ENCODE measurements around the gene MYH13.
"Not testable (repeated sequence)": the region's sequence is repeated elsewhere in the genome, so short reads cannot be mapped to it uniquely, and the experiment has no call there.

MYH13 gene

DNA sequence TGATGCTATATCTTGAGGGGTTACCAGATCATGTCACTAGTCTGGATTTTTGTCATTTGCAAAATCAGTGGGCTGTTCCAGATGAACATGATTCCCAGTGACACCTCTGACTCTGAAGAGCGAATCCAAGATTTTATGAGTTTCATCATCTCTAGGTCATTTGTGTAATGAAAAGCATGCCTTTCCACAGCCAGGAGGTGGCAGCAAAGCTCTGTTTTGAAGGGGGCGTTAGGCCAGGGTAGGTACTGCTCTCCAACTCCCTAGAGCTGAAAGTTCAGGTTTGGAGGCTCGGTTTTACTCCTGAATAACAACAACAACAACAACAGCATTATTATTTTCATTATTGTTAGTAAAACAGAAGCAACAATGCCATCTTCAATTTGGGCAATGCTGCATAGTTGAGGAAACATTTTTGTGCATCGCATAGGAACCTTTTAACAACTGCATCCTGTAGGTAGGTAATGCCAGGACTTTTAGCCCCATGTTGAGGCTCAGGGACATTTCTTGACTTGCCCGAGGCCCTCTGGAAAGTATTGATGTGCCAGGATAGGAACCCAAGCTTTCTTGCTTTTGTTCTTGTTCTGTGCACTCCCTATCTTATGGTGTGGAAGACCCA lies 77.0 kb downstream of the MYH13 start:
- no peak for DNase-seq

DNA sequence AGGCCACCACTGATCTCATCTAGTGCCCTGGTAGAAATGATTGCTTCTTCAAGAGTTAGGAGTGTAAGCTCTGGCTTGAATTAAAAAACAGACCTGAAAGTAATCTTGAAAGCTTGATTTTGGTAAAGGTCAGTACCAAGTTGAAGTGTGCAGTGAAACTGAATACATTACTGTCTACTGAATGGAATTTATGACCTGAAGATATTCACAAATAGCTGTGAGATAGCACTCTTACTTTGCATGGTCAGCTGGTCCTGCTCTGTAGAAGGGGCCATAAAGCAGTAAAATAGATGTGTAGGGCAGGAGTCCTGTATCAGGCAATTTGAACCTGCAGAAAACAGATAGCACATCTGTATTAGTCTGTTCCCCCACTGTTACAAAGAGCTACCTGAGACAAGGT lies 78.6 kb downstream of the MYH13 start:
- no peak for DNase-seq

DNA sequence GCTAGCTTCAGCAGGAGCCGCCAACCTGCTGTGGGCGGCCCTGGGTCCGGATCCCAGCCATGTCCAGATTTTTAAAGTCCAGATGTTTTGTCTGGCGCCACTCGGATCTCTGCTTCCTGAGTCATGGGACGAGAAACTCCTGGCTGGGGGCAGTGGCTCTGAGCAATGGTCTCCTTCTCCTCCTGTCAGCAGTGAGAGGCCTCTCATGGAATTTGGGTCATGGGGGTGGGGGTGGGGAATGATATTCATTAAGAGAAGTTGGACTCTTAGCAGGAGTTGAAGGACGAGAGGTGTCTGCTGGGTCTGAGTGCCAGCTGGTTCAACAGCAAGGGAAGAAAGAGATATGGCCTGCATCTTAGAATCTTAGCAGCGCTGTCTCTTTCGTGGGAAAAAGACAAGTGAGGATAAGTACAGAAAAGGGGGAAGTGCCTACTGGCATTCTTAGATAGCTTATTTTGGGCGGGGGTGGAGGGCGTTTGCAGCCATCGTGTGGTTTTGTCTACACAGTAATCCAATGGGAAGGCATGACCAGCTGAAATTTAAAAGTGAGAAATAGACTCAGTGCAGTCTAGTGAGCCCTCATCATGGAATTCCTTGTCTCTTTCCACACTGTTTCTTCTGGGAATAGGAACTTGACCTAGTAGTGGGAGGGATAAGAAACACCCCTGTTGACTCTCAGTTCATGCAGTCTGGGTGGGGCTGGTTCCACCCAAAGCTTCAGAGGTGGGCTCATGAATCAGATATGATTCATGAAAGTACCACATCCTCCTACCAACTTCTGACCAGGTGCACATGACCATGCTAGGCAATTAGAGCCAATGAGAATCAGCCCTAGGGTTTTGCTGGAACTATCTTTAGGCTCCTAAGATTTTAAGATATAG lies 80.5 kb downstream of the MYH13 start:
- DNase-seq, result no peak

GRCh38 chr17:10291576-10291975 lies 81.2 kb downstream of the MYH13 start:
- DNase-seq, result not testable (repeated sequence)

GRCh38 chr17:10290041-10290440 lies 82.8 kb downstream of the MYH13 start:
- no peak for DNase-seq

GRCh38 chr17:10286324-10286723 lies 86.5 kb downstream of the MYH13 start:
- DNase-seq, result no peak

DNA sequence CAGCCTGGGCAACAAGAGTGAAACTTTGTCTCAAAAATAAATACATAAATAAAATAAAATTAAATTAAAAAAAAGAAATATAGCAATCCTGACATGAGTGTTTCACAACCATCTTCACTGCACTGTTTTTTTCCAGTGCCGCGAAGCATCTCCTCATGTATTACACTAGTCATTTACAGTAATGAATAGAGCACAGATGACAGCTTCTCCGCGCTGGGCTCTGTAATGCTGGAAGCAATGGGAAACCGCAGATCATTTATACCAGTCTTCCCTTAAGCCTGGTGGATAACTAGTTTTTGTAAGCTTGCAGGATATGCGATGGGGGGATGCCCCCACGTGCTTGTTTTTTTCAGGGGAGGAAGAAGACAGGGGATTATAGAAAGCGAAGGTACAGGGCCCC lies 86.9 kb downstream of the MYH13 start:
- no peak for DNase-seq

- no peak for DNase-seq
Measured at GRCh38 chr17:10280068-10280467, 92.7 kb downstream of the MYH13 start.

GRCh38 chr17:10278218-10278617 lies 94.6 kb downstream of the MYH13 start:
- no peak for DNase-seq

DNA sequence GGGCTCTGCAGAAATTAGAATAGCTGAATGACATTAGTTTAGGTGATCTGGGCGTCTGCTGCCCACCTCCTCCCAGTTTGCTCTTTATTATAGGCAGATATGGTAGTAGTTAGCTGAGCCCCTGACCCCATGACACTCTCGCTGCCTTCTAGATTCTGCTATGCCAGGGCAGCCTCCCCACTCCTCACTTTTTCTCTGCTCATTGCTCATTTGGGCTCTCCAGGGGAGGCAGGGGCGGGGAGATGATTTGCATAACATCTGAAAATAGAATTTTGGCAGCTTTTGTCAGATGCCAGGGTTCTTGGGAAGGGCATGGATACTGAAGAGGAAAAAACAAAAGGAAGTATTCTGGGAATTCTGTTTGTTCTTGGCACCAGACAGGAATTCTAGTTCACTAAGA lies 96.4 kb downstream of the MYH13 start:
- DNase-seq, result no peak

DNA sequence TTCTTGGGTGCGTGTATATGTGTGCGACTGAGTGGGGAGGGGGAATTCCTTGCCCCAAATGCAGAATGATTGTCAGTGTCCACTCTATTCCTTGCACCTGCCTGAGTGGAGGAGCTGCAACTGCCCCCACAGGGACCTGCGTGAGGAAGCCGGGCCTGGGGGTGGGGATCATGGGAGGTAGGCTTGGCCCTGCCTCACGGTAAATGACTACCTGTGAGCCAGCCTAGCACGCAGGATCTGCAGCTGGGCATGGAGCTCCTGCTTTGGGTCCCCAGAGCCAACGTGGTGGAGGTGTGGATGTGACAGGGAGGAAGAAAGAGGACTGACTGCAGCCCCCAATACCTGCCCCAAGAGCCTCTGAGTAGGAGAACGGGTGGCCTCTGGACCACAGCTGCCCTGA lies 97.4 kb downstream of the MYH13 start:
- DNase-seq, result no peak

GRCh38 chr17:10271106-10271562 lies 101.7 kb downstream of the MYH13 start:
- DNase-seq, result no peak

GRCh38 chr17:10270258-10270657 lies 102.5 kb downstream of the MYH13 start:
- DNase-seq, result no peak

DNA sequence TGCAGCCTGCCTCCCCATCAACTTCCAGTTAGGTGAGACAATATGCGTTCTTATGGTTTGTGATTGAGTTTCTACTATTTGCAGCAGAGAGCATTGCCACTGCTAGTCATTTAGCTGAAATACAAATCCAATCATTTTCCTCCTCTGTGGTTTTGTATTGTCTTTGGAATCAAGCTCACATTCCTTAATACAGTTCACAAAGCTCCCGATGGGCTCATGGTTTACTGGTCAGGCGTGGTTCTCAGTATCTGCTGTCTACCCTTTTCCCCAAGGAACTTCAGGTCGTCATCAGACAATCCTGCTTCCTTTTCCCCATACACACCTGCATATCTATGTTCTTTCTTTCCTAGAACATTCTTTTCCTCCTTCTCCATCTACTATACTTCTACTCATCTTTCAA lies 104.8 kb downstream of the MYH13 start:
- no peak for DNase-seq

DNA sequence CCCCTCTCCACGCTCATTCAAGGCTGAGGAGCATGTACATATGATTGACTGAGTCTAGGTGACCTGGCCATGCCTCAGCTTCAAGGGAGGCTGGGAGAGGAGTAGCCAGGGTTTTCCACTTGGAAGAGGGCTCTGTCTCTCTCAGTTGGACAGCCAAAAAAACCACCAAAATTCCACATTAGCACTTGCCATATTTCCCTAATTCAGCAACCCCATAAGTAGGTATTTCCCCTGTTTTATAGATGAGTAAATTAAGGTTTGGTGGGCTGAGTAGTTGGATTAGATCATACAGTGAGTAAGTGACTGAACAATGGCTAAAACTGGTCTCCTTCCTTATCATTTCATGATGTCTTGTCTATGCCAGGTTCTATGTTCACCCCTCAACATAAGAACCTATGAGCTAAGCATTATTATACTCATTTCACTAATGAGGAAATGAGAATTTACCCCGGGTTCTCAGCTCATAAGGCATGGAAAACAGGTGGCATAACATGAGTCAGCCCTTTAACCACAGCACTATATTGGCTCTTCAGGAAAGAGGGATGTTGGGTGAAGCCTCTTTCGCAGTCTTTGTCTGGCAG lies 106.4 kb downstream of the MYH13 start:
- no peak for DNase-seq

DNA sequence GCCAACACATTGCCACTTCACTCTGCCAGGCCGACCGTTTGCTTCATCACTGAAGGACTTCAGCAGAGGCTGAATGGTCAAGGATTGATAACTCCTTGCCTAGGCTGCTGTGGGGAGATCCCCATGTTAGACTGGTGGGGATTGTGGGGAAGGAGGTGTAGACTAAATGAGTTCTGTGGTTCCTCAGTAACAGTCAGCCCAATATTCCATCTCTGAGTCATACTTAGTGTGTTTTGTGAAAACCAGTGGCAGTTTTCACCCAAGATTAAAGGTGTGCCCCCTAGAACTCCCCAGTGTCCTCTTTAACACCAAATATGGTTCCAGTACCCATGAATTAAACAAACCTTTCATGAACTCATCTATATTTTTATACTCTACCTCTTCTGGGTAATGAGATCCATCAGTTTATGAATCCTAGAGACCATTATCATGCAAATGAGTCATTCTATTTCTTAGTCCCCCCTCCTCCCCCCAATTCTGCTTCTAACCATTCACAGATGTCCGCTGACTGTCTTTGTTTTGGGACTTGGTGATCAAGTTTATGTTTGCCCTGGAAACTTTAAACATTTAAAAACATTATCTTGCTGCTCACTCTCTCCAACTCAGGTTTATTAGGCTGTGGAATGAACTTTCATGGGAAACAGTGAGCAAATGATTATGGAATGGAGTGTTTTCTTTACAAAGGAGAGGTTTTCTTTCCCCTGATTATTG lies 107.6 kb downstream of the MYH13 start:
- no peak for DNase-seq

- DNase-seq, result no peak
Measured at GRCh38 chr17:10264051-10264450, 108.8 kb downstream of the MYH13 start.

DNA sequence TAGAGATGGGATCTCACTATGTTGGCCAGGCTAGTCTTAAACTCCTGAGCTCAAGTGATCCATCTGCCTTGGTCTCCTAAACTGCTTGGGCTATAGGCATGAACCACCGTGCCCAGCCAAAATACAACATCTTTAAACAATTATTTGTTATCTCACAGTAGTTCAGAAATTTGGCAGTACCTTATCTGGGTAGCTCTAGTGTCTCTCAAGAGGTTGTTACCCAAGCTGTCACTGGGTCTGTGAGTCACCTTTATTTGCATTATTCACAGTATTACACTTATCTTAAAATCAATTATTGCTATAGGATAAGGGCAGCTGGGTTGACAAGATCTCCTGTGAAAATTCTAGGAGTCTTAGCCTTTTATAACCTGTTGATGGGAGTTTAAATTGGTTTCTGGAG lies 110.4 kb downstream of the MYH13 start:
- no peak for DNase-seq

GRCh38 chr17:10261098-10261497 lies 111.7 kb downstream of the MYH13 start:
- DNase-seq, result no peak

DNA sequence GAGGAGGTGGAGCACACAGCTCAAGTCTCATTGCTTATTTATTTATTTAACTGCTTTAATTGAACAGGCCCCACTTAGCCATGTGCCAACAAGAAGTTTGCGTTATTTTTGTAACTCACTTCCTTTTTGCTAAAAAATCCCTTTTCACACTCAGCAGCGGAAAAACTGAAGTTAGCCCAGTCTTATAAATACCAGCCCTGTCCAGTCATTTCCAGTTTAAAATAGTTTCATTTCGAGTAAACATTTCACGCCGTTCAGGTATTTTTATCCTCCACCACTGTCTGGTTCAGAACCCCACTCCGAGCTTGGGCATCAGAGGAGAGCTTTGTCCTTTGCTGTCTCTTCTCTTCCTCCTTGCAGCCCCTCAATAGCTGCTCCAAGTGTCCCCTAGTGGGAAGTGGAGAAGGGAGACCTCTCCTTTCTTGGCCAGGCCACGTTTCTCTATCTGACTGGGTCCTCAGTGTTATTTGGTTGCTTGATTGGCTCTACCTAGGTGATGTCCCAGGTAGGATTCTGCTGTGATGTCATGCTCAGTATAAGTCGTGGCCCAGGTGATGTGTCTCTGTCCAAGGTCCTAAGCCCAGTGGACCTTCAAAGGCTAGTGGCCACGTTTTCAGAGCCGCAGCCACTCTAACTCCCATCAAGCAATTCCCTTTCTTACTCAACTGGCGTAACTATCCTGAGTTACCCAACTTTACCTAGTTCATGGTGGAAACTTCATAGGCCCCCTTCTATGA lies 121.4 kb downstream of the MYH13 start:
- no peak for DNase-seq
